Keratinocyte (primary cell): ENCODE data around the gene CALCR.

Source experiments
- EZH2 ChIP-seq: IDR thresholded peaks from one replicate; pipeline ENCODE4 v1.6.1; 2012; ENCODE audit warnings: inconsistent platforms, mild to moderate bottlenecking, low read length, moderate library complexity
- TF ChIP-seq, protein P1 (sequence below), 3 experiments: IDR thresholded peaks in 1 of 3; conservative IDR thresholded peaks in 1 of 3; optimal IDR thresholded peaks in 1 of 3; 2 replicates in 2 of 3; 3 replicates in 1 of 3; pipeline versions ENCODE3 to v1.5.1; 2011; ENCODE audit warnings: low read length in 3 of 3, mild to moderate bottlenecking in 3 of 3, moderate library complexity in 2 of 3, control low read depth in 1 of 3, inconsistent platforms in 1 of 3; ENCODE audit not compliant: insufficient read depth in 2 of 3; ENCODE audit errors: extremely low read depth in 1 of 3

- TF ChIP-seq, protein P1, sequence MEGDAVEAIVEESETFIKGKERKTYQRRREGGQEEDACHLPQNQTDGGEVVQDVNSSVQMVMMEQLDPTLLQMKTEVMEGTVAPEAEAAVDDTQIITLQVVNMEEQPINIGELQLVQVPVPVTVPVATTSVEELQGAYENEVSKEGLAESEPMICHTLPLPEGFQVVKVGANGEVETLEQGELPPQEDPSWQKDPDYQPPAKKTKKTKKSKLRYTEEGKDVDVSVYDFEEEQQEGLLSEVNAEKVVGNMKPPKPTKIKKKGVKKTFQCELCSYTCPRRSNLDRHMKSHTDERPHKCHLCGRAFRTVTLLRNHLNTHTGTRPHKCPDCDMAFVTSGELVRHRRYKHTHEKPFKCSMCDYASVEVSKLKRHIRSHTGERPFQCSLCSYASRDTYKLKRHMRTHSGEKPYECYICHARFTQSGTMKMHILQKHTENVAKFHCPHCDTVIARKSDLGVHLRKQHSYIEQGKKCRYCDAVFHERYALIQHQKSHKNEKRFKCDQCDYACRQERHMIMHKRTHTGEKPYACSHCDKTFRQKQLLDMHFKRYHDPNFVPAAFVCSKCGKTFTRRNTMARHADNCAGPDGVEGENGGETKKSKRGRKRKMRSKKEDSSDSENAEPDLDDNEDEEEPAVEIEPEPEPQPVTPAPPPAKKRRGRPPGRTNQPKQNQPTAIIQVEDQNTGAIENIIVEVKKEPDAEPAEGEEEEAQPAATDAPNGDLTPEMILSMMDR (optimal IDR thresholded peaks at IDR 0.05 in 1 of 3, IDR thresholded peaks at IDR 0.05 in 1 of 3, conservative IDR thresholded peaks at IDR 0.05 in 1 of 3; ENCODE audit: extremely low read depth in 1 of 3, insufficient read depth in 2 of 3, low read length in 3 of 3) = no peak
- no peak for TF ChIP-seq EZH2
Observed at GRCh38 chr7:93407239-93407638, 167.3 kb downstream of the CALCR start.
